Activated CD8-positive, alpha-beta memory T cell treated with anti-CD3 and anti-CD28 coated beads for 36 hours (primary cell): ENCODE results near the gene PRKCZ. TPM values are rescaled to one million over a fixed set of nuclear protein-coding genes. Genes with fewer than 3 reads are reported as not detected.

Source experiments
- CTCF ChIA-PET: fragments of 350-600 bp; sonication (Branson Sonifier 250); formaldehyde crosslinking; loops from one replicate; lab custom pipeline; 2021; ENCODE audit warnings: antibody characterized with exemption; lab: Charles Lee
- POLR2A ChIA-PET: fragments of 350-600 bp; sonication (Branson Sonifier 250); formaldehyde crosslinking; loops from one replicate; lab custom pipeline; 2021; ENCODE audit warnings: antibody characterized with exemption; lab: Charles Lee
- total RNA-seq, 2 experiments: library from RNA; stranded (reverse); gene quantifications; one replicate each; pipeline ENCODE4 v1.2.3, GENCODE V29; 2021

Gene PRKCZ
- total RNA-seq, 2 experiments from 2014 or later, result 12.6 to 13.2 TPM

GRCh38 chr1:2155788-2156187 is 105.6 kb downstream of the PRKCZ start:
- CTCF ChIA-PET, result no interaction called here
- POLR2A ChIA-PET, result no interaction called here

- ChIA-PET POLR2A (interaction anchor here (0.6 kb wide), 1 partner anchor 161 kb away, joined by 3 read pairs; no protein-coding TSS in a partner anchor), CTCF (no interaction called here)
Observed at GRCh38 chr1:2156866-2157265, 106.7 kb downstream of the PRKCZ start.

DNA sequence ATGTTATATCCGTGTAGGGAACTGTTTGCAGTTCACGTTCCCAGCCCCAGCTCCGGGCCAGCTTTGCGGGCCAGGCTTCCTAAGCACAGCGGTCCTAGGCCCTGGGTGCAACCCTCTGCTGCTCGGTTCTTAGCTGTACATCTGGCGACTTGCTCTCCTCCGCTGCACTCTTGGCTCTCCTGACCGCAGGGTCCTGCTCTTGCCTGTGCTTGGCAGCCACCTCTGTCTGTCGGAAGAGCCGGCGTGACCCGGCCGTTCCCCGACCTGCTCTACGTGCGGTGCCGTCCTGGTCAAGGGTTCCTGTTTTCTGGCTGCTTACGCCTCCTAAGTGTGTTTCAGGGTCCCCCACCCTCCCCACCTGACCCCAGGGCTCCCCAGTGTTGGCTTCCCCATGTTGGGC is 107.6 kb downstream of the PRKCZ start:
- ChIA-PET CTCF (no interaction called here), POLR2A (no interaction called here)

- ChIA-PET CTCF (no interaction called here), POLR2A (no interaction called here)
Observed at GRCh38 chr1:2158272-2158671, 108.1 kb downstream of the PRKCZ start.

DNA sequence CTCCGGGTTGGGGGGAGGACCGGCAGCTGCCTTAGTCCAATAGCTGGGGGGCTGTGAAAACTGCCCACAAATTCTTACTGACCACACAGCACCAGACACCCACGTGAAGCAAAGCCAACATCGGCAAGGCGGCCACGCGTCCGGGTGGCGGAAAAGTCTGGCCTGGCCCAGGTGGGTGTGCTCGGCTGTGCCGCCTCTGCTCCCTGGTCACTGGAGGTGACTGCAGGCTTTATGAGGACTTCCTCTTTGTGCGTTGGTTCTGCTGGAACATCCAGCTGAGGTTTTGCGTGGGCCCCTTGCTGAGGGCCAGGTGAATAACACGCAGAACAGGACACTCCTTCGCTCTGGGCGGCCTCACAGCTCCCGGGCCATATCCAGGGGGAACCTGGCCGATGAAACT is 108.9 kb downstream of the PRKCZ start:
- CTCF ChIA-PET, result interaction anchor here (0.7 kb wide), 1 partner anchor 16 kb away, joined by 3 read pairs; no protein-coding TSS in a partner anchor

DNA sequence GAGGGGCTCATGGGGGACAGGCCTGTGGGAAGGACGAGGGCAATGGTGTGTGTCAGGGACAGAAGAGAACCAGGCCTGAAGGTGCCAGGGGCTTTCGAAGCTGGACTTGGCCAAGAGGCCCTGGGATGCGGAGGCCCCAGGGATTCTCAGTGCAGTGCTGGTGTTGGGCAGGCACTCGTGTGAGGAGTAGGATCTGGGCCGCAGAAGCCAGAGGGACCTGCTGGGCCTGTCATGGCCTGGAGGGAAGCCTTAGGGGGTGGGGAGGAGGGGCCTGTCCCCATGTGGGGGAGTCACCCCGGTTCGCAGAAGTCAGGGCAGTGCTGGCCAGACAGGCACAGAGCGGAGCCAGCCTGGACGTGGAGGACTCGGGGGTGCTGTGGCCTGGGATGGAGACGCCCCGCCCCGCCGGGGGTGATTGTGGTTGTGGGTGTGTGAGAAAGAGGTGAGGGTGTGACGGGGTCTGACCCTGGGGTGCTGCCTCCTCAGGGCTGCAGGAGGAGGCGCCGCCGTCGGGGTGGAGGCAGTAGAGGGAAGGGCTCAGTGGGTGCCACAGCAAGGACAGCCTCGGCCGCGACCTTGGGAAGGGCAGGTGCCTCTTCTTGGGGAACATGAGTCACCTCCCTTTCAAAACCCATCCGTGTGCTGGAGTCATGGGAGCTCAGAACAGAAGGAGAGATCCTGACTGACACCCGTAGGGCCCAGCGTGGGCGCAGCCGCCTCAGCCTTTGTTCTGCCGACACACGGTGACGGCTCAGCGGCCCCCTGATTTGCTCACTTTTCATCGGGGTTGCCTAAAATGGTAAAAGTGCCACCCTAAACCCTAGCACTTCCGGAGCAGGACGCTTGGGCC is 110.5 kb downstream of the PRKCZ start:
- POLR2A ChIA-PET, result no interaction called here
- CTCF ChIA-PET, result interaction anchor here (1.0 kb wide), 1 partner anchor 34 kb away, joined by 3 read pairs; no protein-coding TSS in a partner anchor

More for the DNA sequence above, 108.9 kb downstream of the PRKCZ start:
- POLR2A ChIA-PET, result no interaction called here

GRCh38 chr1:2163205-2163604 is 113.0 kb downstream of the PRKCZ start:
- CTCF ChIA-PET, result interaction anchor here (0.8 to 2.0 kb wide), 2 partner anchors 9 to 11 kb away, joined by 3 to 8 read pairs; no protein-coding TSS in a partner anchor
- POLR2A ChIA-PET, result no interaction called here

DNA sequence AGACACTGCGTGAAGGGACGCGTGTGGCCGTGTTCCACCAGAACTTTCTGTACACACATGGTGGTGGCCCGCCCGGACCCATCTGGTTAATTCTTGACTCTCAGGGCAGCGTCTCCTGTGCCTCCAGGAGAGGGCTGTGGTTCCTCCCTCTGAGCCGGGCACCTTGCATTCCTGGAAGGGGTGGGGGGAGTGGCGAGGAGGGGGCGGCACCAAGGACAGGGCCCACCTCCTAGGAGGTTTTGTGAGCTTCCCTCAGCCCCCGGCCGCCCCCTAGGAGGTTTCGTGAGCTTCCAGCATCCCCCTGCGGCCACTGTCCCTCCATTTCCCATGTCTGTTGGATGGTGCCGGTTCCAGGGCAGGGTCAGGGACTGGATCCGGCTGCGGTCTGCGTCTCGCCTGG is 115.4 kb downstream of the PRKCZ start:
- ChIA-PET POLR2A (no interaction called here), CTCF (interaction anchor here (0.8 kb wide), 1 partner anchor 26 kb away, joined by 3 read pairs; no protein-coding TSS in a partner anchor)

- ChIA-PET POLR2A (no interaction called here), CTCF (interaction anchor here (0.8 kb wide), 1 partner anchor 25 kb away, joined by 3 read pairs; no protein-coding TSS in a partner anchor)
Observed at GRCh38 chr1:2166254-2166653, 116.0 kb downstream of the PRKCZ start.

GRCh38 chr1:2166695-2167094 is 116.5 kb downstream of the PRKCZ start:
- POLR2A ChIA-PET, result no interaction called here
- CTCF ChIA-PET, result interaction anchor here (0.8 kb wide), 1 partner anchor 25 kb away, joined by 3 read pairs; no protein-coding TSS in a partner anchor

DNA sequence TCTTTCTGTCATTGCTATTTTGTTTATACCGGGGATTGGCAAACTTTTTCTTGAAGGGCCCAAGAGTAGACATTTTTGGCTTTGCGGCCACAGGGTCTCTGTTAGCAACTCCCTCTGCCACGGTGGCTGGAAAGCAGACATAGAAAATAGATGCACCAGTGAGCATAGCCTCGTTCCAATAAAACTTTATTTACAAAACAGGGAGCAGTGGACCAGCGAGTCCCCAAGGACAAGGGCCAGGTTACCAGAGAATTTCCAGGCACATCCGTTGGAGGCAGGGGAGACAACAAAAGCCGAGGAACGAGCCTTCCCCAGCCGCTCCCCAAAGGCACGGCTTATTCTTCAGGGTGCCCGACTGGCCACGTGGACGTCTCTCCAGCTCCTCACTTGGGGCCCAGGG is 117.9 kb downstream of the PRKCZ start:
- ChIA-PET CTCF (interaction anchor here (1.2 kb wide), 1 partner anchor 9 kb away, joined by 4 read pairs; no protein-coding TSS in a partner anchor), POLR2A (no interaction called here)

- CTCF ChIA-PET, result interaction anchor here (1.2 kb wide), 1 partner anchor 9 kb away, joined by 4 read pairs; no protein-coding TSS in a partner anchor
- POLR2A ChIA-PET, result no interaction called here
Observed at GRCh38 chr1:2168535-2168934, 118.3 kb downstream of the PRKCZ start.

- ChIA-PET CTCF (no interaction called here), POLR2A (no interaction called here)
Observed at GRCh38 chr1:2169200-2169836, 119.1 kb downstream of the PRKCZ start.

DNA sequence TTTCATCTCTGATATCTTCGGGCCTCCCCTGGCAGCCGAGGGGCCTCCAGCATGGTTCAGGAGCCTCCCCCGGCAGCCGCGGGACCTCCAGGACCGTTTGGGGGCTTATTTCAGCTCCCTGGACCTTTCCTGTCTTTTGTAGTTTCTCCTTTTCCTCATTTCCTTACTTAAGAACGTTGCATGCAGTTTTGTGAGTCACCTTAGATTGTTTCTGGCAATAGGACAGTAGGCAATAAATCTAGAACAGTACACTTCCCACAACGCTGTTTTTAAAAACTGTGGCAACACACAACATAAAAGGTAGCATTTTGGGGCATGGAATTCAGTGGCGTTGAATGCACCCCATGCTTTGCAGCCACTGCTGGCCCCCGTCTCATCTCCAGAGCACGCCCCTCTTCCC is 120.0 kb downstream of the PRKCZ start:
- CTCF ChIA-PET, result no interaction called here
- POLR2A ChIA-PET, result no interaction called here

- ChIA-PET POLR2A (no interaction called here), CTCF (no interaction called here)
Observed at GRCh38 chr1:2172012-2172411, 121.8 kb downstream of the PRKCZ start.

DNA sequence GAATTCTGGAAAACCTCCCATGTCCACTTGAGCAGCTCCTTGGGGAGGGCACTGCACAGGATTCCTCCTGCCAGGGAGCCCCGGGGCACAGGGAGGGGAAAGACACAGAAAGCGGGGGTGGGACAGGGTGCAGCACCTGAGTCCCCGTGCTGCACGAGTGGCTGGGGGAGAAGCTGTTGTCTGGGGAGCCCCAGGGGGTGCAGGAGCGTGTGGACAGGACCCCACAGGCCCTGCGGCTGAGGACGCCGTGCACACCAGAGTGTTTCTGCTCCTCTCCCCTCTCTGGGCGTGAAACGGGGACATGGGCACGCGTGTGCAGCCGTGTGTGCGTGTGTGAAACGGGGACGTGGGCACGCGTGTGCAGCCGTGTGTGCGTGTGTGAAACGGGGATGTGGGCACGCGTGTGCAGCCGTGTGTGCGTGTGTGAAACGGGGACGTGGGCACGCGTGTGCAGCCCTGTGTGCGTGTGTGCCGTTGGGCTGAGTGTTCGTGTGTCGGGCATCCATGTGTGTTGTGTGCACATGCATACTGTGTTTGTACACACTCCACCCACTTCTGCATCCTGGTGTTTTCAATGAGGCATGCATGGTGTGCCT is 122.4 kb downstream of the PRKCZ start:
- CTCF ChIA-PET, result no interaction called here
- POLR2A ChIA-PET, result no interaction called here

DNA sequence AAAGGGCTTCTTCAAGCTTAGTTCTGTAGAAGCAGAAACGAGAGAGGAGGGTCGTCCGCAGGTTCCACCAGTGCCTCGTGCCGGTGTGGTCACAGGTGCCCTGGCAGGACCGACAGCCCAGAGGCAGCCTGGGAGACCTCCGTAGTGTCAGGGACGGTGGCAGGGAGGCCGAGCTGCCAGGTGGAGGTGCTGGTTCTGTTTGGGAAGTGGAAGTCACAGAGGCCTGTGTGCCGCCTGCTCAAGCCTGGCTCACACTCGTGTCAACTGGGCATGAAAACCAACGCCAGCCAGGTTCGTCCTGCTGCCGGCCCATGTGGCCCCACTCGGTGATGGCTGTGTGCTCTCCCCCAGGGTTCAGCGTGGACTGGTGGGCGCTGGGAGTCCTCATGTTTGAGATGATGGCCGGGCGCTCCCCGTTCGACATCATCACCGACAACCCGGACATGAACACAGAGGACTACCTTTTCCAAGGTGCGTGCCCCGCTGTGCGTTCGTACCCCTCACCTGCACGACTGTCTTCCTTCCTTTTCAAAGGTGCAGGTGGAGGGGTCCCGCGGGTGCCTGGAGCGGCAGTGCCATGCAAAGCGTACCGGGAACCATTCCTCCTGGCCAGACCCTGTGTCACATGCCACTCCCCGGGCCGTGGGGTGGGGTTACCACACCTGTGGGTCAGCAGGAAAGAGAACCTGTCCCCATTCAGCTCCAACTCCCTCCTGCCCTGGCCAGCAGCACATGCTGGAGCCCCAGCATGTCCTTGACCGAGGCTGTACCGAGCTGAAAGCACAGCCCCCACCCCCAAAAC is 123.5 kb downstream of the PRKCZ start:
- ChIA-PET POLR2A (no interaction called here), CTCF (interaction anchor here (0.7 to 1.9 kb wide), 10 partner anchors 10 to 208 kb away, joined by 3 to 8 read pairs (median 4); no protein-coding TSS in a partner anchor)

GRCh38 chr1:2174348-2175054 is 124.3 kb downstream of the PRKCZ start:
- CTCF ChIA-PET, result interaction anchor here (0.6 to 2.0 kb wide), 14 partner anchors 9 to 237 kb away, joined by 3 to 8 read pairs (median 4); no protein-coding TSS in a partner anchor
- POLR2A ChIA-PET, result no interaction called here
